WERI-Rb-1 (cell line): ENCODE data around the gene PTPN4.

Source experiments
- DNase-seq: peaks from one replicate; pipeline ENCODE4 v3.0.0-alpha.2; 2020
- H3K27ac ChIP-seq: fragments of 250-450 bp; sonication (Bioruptor Pico); 2 replicates; pipeline ENCODE4 v1.5.1; 2020; ENCODE audit warnings: mild to moderate bottlenecking, moderate library complexity
- H3K27me3 ChIP-seq: fragments of 250-450 bp; sonication (Bioruptor Pico); 2 replicates; pipeline ENCODE4 v1.5.1; 2021; ENCODE audit warnings: mild to moderate bottlenecking, low read depth, moderate library complexity; ENCODE audit not compliant: insufficient read depth, severe bottlenecking
- H3K36me3 ChIP-seq: fragments of 250-450 bp; sonication (Bioruptor Pico); 2 replicates; pipeline ENCODE4 v1.5.1; 2020; ENCODE audit warnings: mild to moderate bottlenecking, moderate library complexity
- H3K4me3 ChIP-seq: 2 replicates; pipeline ENCODE4 v1.5.1; 2011; ENCODE audit warnings: low read depth, mild to moderate bottlenecking, control low read depth, low read length
- H3K9me3 ChIP-seq: fragments of 250-450 bp; sonication (Bioruptor Pico); 2 replicates; pipeline ENCODE4 v1.5.1; 2021; ENCODE audit warnings: mild to moderate bottlenecking, moderate library complexity; ENCODE audit not compliant: severe bottlenecking
- TF ChIP-seq, protein P1 (sequence below): IDR thresholded peaks from 2 replicates; pipeline ENCODE4 v1.5.1; 2011; ENCODE audit warnings: low read depth, mild to moderate bottlenecking, control low read depth, inconsistent platforms, low read length

PTPN4 gene

DNA sequence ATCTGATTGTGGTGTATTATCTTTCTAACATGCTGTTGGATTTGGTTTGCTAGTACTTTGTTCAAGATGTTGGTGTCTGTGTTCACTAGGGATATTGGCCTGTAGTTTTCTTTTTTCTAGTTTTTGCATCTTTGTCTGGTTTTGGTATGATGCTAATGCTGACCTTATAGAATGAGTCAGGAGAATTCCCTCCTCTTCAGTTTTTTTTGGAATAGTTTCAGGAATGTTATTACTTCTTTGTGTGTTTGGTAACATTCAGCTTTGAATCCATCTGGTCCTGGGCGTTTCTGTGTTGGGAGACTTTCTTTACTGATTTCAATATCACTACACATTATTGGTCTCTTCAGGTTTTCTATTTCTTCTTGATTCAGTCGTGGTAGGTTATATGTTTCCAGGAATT is 129.0 kb downstream of the PTPN4 start:
- no peak overlapping the region for H3K27ac ChIP-seq
- no peaks in the 10 kb centered on the region for H3K27me3 ChIP-seq
- DNase-seq: no peak
- H3K36me3 ChIP-seq: peaks cover 17% of the 10 kb centered on the region
- TF ChIP-seq, protein P1, sequence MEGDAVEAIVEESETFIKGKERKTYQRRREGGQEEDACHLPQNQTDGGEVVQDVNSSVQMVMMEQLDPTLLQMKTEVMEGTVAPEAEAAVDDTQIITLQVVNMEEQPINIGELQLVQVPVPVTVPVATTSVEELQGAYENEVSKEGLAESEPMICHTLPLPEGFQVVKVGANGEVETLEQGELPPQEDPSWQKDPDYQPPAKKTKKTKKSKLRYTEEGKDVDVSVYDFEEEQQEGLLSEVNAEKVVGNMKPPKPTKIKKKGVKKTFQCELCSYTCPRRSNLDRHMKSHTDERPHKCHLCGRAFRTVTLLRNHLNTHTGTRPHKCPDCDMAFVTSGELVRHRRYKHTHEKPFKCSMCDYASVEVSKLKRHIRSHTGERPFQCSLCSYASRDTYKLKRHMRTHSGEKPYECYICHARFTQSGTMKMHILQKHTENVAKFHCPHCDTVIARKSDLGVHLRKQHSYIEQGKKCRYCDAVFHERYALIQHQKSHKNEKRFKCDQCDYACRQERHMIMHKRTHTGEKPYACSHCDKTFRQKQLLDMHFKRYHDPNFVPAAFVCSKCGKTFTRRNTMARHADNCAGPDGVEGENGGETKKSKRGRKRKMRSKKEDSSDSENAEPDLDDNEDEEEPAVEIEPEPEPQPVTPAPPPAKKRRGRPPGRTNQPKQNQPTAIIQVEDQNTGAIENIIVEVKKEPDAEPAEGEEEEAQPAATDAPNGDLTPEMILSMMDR: no peak
- peaks cover 4% of the 10 kb centered on the region for H3K9me3 ChIP-seq
- H3K4me3 ChIP-seq: no peak overlapping the region

DNA sequence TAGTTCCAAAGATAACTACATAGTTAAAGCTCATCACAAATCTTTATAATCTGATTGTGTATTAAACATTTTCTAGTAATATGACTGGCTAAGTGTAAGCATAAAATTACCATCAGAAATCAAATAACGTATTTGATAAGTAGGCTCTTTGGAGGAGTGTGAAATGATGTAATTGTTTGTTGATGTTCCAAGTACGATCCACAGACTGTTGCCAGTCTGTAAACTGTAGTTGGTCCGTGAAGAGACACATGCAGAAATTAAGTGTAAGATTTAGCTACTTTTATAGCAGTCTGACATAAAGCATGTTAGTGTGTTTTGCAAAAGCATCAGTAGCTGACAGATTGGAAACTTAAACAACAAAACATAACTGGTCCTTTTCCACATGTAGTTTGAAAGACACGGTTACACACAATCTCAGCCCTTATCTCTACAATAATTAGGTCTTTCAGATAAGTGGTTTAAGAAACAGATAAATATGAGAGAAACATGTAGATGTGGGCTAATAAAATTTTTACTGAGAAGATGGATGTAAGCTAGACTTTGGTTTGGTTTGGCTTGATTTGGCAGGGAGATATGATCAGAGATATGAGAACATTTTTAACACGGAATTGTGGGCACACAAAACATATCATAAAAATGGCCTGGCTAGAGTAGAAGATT is 138.1 kb downstream of the PTPN4 start:
- TF ChIP-seq, protein P1: no peak
- no peak overlapping the region for H3K27ac ChIP-seq

DNA sequence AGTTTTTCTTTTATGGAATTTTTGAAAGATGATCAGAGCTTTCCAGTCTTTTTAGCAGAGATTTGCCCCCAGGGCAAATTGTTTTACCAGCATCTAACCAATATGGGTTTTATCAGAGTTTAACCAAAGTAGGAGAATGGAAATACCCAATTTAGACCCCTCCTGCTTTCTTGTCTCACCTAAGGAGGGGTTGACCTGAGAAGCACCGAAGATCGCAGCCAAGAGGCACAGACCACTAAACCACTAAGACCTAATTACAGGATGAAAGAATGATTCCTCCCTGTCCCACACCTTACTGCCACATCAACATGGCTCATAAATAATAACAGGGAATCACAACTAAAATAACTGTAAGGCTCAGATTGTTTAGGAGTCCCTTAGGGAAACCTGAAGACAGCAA is 141.3 kb downstream of the PTPN4 start:
- no peak overlapping the region for H3K27ac ChIP-seq
- no peaks in the 10 kb centered on the region for H3K27me3 ChIP-seq
- TF ChIP-seq, protein P1: no peak
- peaks cover 28% of the 10 kb centered on the region for H3K36me3 ChIP-seq
- H3K9me3 ChIP-seq: no peaks in the 10 kb centered on the region
- H3K4me3 ChIP-seq: no peak overlapping the region
- no peak for DNase-seq

More for the DNA sequence above, 138.1 kb downstream of the PTPN4 start:
- H3K4me3 ChIP-seq: no peak overlapping the region
- H3K36me3 ChIP-seq: peaks cover 20% of the 10 kb centered on the region
- no peaks in the 10 kb centered on the region for H3K9me3 ChIP-seq
- H3K27me3 ChIP-seq: no peaks in the 10 kb centered on the region
- no peak for DNase-seq

DNA sequence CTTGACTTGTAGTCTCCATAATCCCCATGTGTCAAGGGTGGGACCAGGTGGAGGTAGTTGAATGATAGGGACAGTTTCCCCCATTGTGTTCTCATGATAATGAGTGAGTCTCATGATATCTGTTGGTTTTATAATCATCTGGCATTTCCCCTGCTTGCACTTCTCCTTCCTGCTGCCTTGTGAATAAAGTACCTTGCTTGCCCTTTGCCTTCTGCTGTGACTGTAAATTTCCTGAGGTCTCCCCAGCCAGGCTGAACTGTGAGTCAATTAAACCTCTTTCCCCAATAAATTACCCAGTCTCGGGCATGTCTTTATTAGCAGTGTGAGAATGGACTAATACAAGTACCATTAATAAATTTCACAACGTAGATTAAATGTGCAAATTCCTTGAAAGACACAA is 150.8 kb downstream of the PTPN4 start:
- Histone ChIP-seq H3K36me3 (peaks cover 8% of the 10 kb centered on the region), H3K4me3 (no peak overlapping the region), H3K27me3 (no peaks in the 10 kb centered on the region), H3K27ac (no peak overlapping the region), H3K9me3 (no peaks in the 10 kb centered on the region)
- DNase-seq: no peak
- TF ChIP-seq, protein P1: no peak

DNA sequence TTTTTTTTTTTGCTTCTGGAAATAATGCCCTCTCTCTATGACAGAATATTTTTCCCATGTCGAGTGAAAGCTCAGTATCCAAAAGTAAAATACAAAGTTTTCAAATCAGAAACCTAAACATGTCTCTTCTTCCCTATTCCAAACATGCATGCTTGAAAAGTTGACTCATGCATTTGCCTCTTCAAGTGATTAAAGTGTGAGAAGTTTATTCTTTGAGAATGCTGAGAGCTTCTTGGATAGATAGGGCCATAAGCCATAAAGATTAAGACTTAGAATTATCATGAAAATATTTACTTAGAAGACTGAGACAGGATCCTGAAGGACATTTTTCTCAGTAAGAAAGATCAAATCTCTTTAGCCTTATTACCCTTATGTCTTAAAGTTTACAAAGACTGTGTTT is 154.5 kb downstream of the PTPN4 start:
- no peaks in the 10 kb centered on the region for H3K27me3 ChIP-seq
- no peak for DNase-seq
- TF ChIP-seq, protein P1: no peak
- H3K27ac ChIP-seq: no peak overlapping the region
- H3K36me3 ChIP-seq: peaks cover 3% of the 10 kb centered on the region
- H3K4me3 ChIP-seq: no peak overlapping the region
- H3K9me3 ChIP-seq: no peaks in the 10 kb centered on the region

DNA sequence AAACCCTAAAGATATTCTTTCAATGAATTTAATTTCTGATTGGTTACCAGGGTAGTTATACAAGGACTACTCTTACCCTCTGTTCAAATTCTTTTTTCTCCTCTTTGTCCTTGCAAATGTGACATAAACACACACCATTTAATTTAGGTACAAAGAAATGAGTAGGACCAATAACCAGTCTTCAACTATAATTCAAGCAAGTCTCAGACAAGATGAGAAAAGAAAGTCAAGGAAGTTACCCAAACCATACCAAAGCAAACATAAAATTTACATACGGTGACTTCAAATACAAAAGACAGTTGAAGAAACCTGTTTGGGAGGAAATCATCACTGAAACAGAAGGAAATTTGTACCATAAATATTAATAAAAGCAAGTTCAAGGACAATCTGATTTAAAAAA is 162.1 kb downstream of the PTPN4 start:
- TF ChIP-seq, protein P1: no peak

More for the DNA sequence above, 162.1 kb downstream of the PTPN4 start:
- no peaks in the 10 kb centered on the region for H3K27me3 ChIP-seq
- no peaks in the 10 kb centered on the region for H3K36me3 ChIP-seq
- no peaks in the 10 kb centered on the region for H3K9me3 ChIP-seq
- DNase-seq: no peak
- no peak overlapping the region for H3K27ac ChIP-seq
- no peak overlapping the region for H3K4me3 ChIP-seq
